ENCODE measurements around the gene PIK3CG.

Gene PIK3CG

DNA sequence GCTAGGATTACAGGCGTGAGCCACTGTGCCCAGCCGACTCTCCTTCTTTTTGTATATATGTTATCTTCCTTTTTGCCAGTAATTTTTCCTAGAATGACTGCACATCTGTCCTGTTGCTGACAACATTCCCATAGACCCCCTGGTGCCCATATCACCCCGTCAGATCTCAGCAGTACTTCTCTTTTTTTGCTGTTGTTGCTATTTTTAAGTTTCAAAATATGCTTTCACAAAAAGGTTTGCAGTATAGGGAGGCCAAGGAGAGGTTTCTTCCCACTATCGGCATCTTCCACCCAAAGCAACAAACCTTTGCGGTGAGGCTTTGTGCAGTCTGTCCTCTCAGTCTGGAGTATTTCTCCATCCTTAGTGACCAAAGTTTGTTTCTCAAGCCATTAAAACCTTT lies 23.1 kb downstream of the PIK3CG start:
- TF ChIP-seq NFIC (IDR thresholded peaks at IDR 0.05) (no peak), CREB1 (IDR thresholded peaks at IDR 0.05; ENCODE audit: low read depth) (no peak), EGR1 (IDR thresholded peaks at IDR 0.05) (no peak), CEBPB (IDR thresholded peaks at IDR 0.05) (no peak)

DNA sequence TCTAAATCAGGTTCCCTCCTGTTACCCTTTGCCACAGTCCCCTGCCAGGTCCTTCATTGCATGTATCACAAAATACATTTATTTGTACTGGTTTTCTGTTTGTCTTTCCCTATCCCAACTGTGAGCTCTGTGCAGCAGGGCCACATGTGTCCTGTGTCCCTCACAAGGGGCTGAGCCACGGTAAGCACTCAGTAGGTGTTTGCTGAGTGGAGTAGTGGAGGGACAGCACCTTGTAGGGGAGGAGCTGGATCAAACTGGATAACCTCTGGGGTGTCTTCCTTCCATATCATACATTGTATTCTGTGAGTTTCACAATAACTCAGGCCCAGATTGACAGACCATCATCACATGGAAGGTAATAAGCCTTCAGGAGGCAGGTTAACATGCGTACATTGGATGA lies 25.9 kb downstream of the PIK3CG start:
- no peak for TF ChIP-seq CREB1 (IDR thresholded peaks at IDR 0.05; ENCODE audit: low read depth)
- TF ChIP-seq FOXM1 (IDR thresholded peaks at IDR 0.05; ENCODE audit: borderline replicate concordance, low read depth) = no peak
- TF ChIP-seq EP300 (IDR thresholded peaks at IDR 0.05; ENCODE audit: borderline replicate concordance) = no peak
- TF ChIP-seq, protein P1, sequence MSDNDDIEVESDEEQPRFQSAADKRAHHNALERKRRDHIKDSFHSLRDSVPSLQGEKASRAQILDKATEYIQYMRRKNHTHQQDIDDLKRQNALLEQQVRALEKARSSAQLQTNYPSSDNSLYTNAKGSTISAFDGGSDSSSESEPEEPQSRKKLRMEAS (IDR thresholded peaks at IDR 0.05) = no peak
- no peak for TF ChIP-seq NFIC (IDR thresholded peaks at IDR 0.05)
- TF ChIP-seq TAF1 (IDR thresholded peaks at IDR 0.05; ENCODE audit: low read depth) = no peak
- TF ChIP-seq RAD21 (IDR thresholded peaks at IDR 0.05; ENCODE audit: low read depth) = no peak
- TF ChIP-seq TCF12 (IDR thresholded peaks at IDR 0.05; ENCODE audit: low read depth) = no peak
- TF ChIP-seq EGR1 (IDR thresholded peaks at IDR 0.05) = no peak

DNA sequence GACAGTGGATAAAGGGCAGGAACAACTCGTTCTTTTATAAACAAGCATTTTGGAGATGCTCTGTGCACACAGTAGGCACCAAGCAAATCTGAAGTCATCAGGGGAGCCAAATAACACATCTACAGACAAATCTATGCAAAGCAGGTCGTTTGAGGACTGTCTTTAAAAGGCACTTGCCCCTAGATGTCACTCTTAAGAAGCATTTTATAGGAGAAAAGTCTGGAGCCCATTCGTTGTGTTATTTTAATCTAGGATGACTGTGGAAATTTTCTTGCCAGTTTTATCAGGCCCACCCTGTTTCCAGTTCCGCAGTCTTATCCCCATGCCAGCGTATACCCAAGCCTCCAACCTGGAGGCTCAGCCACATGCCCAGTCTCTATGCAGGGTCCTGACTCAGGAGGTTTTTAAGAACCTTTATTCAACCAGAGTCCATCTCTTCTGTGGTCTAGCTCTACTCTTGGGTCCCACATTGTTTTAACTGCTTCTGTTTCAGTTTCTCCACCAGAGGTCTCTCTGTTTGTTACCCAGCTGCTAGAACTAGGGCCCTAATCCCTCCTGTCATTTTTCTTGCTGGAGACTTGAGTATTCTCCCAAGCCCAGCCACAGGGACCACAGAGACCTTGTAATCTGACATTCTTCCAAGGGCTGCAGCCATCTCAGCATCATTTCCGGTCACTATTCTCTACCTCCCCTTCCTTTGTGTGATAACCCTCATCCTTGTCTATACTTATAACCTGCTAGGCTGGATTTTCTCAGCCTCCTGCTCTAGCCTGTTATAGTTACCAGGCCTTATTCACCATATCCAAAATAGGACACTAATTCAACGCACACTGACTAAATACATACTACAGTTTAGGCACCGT lies 26.7 kb downstream of the PIK3CG start:
- TF ChIP-seq FOXM1 (IDR thresholded peaks at IDR 0.05; ENCODE audit: borderline replicate concordance, low read depth) (no peak), EP300 (IDR thresholded peaks at IDR 0.05; ENCODE audit: borderline replicate concordance) (no peak), CEBPB (IDR thresholded peaks at IDR 0.05) (no peak), TAF1 (IDR thresholded peaks at IDR 0.05; ENCODE audit: low read depth) (no peak), YY1 (IDR thresholded peaks at IDR 0.05; ENCODE audit: low read depth) (no peak), ZBTB7A (IDR thresholded peaks at IDR 0.05; ENCODE audit: low read depth) (no peak), NFIC (IDR thresholded peaks at IDR 0.05) (no peak), TEAD4 (IDR thresholded peaks at IDR 0.05) (no peak), CREB1 (IDR thresholded peaks at IDR 0.05; ENCODE audit: low read depth) (no peak), RAD21 (IDR thresholded peaks at IDR 0.05; ENCODE audit: low read depth) (no peak), TCF12 (IDR thresholded peaks at IDR 0.05; ENCODE audit: low read depth) (no peak), EGR1 (IDR thresholded peaks at IDR 0.05) (no peak)
- TF ChIP-seq, protein P1 (IDR thresholded peaks at IDR 0.05) = no peak
- TF ChIP-seq, protein P2, sequence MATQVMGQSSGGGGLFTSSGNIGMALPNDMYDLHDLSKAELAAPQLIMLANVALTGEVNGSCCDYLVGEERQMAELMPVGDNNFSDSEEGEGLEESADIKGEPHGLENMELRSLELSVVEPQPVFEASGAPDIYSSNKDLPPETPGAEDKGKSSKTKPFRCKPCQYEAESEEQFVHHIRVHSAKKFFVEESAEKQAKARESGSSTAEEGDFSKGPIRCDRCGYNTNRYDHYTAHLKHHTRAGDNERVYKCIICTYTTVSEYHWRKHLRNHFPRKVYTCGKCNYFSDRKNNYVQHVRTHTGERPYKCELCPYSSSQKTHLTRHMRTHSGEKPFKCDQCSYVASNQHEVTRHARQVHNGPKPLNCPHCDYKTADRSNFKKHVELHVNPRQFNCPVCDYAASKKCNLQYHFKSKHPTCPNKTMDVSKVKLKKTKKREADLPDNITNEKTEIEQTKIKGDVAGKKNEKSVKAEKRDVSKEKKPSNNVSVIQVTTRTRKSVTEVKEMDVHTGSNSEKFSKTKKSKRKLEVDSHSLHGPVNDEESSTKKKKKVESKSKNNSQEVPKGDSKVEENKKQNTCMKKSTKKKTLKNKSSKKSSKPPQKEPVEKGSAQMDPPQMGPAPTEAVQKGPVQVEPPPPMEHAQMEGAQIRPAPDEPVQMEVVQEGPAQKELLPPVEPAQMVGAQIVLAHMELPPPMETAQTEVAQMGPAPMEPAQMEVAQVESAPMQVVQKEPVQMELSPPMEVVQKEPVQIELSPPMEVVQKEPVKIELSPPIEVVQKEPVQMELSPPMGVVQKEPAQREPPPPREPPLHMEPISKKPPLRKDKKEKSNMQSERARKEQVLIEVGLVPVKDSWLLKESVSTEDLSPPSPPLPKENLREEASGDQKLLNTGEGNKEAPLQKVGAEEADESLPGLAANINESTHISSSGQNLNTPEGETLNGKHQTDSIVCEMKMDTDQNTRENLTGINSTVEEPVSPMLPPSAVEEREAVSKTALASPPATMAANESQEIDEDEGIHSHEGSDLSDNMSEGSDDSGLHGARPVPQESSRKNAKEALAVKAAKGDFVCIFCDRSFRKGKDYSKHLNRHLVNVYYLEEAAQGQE (IDR thresholded peaks at IDR 0.05; ENCODE audit: low read depth) = no peak
- TF ChIP-seq, protein P3, sequence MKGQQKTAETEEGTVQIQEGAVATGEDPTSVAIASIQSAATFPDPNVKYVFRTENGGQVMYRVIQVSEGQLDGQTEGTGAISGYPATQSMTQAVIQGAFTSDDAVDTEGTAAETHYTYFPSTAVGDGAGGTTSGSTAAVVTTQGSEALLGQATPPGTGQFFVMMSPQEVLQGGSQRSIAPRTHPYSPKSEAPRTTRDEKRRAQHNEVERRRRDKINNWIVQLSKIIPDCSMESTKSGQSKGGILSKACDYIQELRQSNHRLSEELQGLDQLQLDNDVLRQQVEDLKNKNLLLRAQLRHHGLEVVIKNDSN (IDR thresholded peaks at IDR 0.05) = no peak

DNA sequence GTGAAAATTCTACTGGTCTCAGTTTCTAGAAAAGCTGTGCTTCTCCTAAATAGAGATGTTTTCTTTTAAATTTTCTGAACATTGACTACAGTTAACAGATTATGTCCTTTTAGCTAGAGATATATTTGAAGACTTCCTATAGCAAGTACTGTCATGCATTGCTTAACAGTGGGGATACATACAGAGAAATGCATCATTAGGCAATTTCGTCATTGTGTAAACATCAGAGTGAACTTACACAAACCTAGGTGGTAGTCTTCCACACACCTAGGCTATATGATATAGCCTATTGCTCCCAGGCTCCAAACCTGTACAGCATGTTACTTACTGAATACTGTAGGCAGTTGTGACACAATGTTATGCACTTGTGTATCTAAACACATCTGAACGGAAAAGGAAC lies 28.5 kb downstream of the PIK3CG start:
- TF ChIP-seq TAF1 (IDR thresholded peaks at IDR 0.05; ENCODE audit: low read depth) (no peak), CREB1 (IDR thresholded peaks at IDR 0.05; ENCODE audit: low read depth) (no peak), TEAD4 (IDR thresholded peaks at IDR 0.05) (no peak), CEBPB (IDR thresholded peaks at IDR 0.05) (no peak), YY1 (IDR thresholded peaks at IDR 0.05; ENCODE audit: low read depth) (no peak), NFIC (IDR thresholded peaks at IDR 0.05) (no peak), EP300 (IDR thresholded peaks at IDR 0.05; ENCODE audit: borderline replicate concordance) (no peak), RAD21 (IDR thresholded peaks at IDR 0.05; ENCODE audit: low read depth) (no peak), FOXM1 (IDR thresholded peaks at IDR 0.05; ENCODE audit: borderline replicate concordance, low read depth) (no peak), EGR1 (IDR thresholded peaks at IDR 0.05) (no peak), TCF12 (IDR thresholded peaks at IDR 0.05; ENCODE audit: low read depth) (no peak), ZBTB7A (IDR thresholded peaks at IDR 0.05; ENCODE audit: low read depth) (no peak)
- TF ChIP-seq, protein P2 (IDR thresholded peaks at IDR 0.05; ENCODE audit: low read depth) = no peak
- TF ChIP-seq, protein P3 (IDR thresholded peaks at IDR 0.05) = no peak
- TF ChIP-seq, protein P1 (IDR thresholded peaks at IDR 0.05) = no peak

DNA sequence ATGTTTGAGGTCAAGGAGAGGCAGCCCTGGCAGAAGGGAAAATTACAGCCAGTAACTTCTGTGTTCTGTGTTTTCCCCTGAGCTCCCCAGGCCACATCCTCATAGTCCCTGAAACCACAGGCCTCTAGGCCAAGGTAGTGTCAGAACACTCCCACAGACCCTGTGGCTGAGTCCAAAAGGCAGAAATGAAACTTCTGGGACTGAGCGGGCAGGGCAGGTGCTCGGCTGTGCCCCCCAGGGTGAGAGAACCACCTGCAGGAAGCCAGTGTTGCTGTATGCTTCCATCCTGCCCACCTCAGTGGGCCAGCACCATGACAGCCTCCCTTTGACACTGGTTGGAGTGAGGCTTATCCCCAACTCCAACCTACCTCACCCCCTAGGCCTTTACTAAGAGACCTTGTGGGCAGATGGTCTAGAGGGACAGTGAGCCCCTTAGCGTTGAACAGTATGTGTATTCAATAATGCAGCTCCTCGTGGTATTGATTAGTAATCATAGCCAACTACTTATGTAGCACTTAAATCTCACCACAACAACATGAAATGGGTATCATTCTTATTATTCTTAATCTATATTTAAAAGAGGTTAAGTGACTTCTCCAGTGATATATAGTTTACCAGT lies 30.3 kb downstream of the PIK3CG start:
- TF ChIP-seq TAF1 (IDR thresholded peaks at IDR 0.05; ENCODE audit: low read depth) = no peak
- TF ChIP-seq TEAD4 (IDR thresholded peaks at IDR 0.05) = no peak
- TF ChIP-seq, protein P3 (IDR thresholded peaks at IDR 0.05) = no peak
- no peak for TF ChIP-seq YY1 (IDR thresholded peaks at IDR 0.05; ENCODE audit: low read depth)
- no peak for TF ChIP-seq NFIC (IDR thresholded peaks at IDR 0.05)
- TF ChIP-seq, protein P2 (IDR thresholded peaks at IDR 0.05; ENCODE audit: low read depth) = no peak
- no peak for TF ChIP-seq EGR1 (IDR thresholded peaks at IDR 0.05)
- no peak for TF ChIP-seq FOXM1 (IDR thresholded peaks at IDR 0.05; ENCODE audit: borderline replicate concordance, low read depth)
- no peak for TF ChIP-seq EP300 (IDR thresholded peaks at IDR 0.05; ENCODE audit: borderline replicate concordance)
- TF ChIP-seq, protein P1 (IDR thresholded peaks at IDR 0.05) = no peak
- TF ChIP-seq RAD21 (IDR thresholded peaks at IDR 0.05; ENCODE audit: low read depth) = no peak
- TF ChIP-seq ZBTB7A (IDR thresholded peaks at IDR 0.05; ENCODE audit: low read depth) = no peak
- no peak for TF ChIP-seq CEBPB (IDR thresholded peaks at IDR 0.05)

Data from Ishikawa (cell line).